NCI-H82 treated with DMSO at 0.1 percent for 48 hours (cell line): Measurements from ENCODE around the gene AP1M1.
A peak's percentile ranks its signal among the peaks of the same experiment; 100 is the strongest.

Experiments
- DNase-seq: peaks from one replicate; lab custom pipeline; 2025; ENCODE audit not compliant: unreplicated experiment; lab: John Stamatoyannopoulos, UW

AP1M1 gene

GRCh38 chr19:16229322-16229641, 31.6 kb downstream of the AP1M1 start:
- DNase-seq, result no peak

GRCh38 chr19:16232127-16232526, 34.4 kb downstream of the AP1M1 start:
- no peak for DNase-seq

GRCh38 chr19:16232568-16232967, 34.9 kb downstream of the AP1M1 start:
- no peak for DNase-seq

GRCh38 chr19:16233081-16233776, 35.5 kb downstream of the AP1M1 start:
- no peak for DNase-seq

GRCh38 chr19:16233836-16234551, 36.3 kb downstream of the AP1M1 start:
- DNase-seq, result no peak

GRCh38 chr19:16234552-16235445, 37.1 kb downstream of the AP1M1 start:
- no peak for DNase-seq

GRCh38 chr19:16235811-16236652, 38.3 kb downstream of the AP1M1 start:
- DNase-seq, result no peak

- no peak for DNase-seq
Measured at GRCh38 chr19:16244091-16244490, 46.4 kb downstream of the AP1M1 start.

- peak; percentile 38 for DNase-seq
Measured at GRCh38 chr19:16247353-16248182, 49.9 kb downstream of the AP1M1 start.

GRCh38 chr19:16248380-16249023, 50.8 kb downstream of the AP1M1 start:
- DNase-seq, result no peak

- no peak for DNase-seq
Measured at GRCh38 chr19:16249826-16250404, 52.2 kb downstream of the AP1M1 start.

- no peak for DNase-seq
Measured at GRCh38 chr19:16252459-16253205, 54.9 kb downstream of the AP1M1 start.

GRCh38 chr19:16254851-16255408, 57.2 kb downstream of the AP1M1 start:
- DNase-seq, result no peak

GRCh38 chr19:16257509-16258002, 59.8 kb downstream of the AP1M1 start:
- no peak for DNase-seq

GRCh38 chr19:16258440-16258903, 60.8 kb downstream of the AP1M1 start:
- no peak for DNase-seq

- no peak for DNase-seq
Measured at GRCh38 chr19:16259385-16260159, 61.9 kb downstream of the AP1M1 start.

- DNase-seq, result no peak
Measured at GRCh38 chr19:16260160-16260811, 62.6 kb downstream of the AP1M1 start.
